ENCODE results near the gene CNIH2. TPM values are rescaled to one million over a fixed set of nuclear protein-coding genes. Genes with fewer than 3 reads are reported as not detected.

CNIH2 gene
- total and polyA plus RNA-seq, 2 of the 13 experiments (the other 11 are each of a cell fraction or from before 2014, with no cell fraction given): 0.60 to 0.69 TPM

DNA sequence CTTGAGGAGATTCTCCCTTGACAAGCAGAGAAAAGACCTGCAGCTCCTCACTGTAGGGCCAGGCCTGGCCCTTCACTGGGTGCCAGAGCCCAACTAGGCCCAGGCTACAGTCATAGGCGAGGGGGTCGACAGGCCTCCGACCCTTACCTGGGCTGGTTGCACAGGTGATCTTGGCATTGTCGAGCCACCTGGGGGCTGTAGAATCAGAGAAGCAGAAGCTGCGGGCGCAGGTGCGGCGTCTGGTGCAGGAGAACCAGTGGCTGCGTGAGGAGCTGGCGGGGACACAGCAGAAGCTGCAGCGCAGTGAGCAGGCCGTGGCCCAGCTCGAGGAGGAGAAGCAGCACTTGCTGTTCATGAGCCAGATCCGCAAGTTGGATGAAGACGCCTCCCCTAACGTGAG lies 16.4 kb upstream of the CNIH2 start (continued):
- TF ChIP-seq HINFP (CRISPR knock-in tag; IDR thresholded peaks at IDR 0.05; ENCODE audit: low read depth) (no peak), NFE2L1 (CRISPR knock-in tag; IDR thresholded peaks at IDR 0.05; ENCODE audit: borderline replicate concordance) (no peak), ZNF713 (CRISPR knock-in tag; IDR thresholded peaks at IDR 0.05) (no peak), TOE1 (CRISPR knock-in tag; IDR thresholded peaks at IDR 0.05) (no peak)
- TF ChIP-seq, protein P1, sequence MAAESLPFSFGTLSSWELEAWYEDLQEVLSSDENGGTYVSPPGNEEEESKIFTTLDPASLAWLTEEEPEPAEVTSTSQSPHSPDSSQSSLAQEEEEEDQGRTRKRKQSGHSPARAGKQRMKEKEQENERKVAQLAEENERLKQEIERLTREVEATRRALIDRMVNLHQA (CRISPR knock-in tag; IDR thresholded peaks at IDR 0.05): no peak

DNA sequence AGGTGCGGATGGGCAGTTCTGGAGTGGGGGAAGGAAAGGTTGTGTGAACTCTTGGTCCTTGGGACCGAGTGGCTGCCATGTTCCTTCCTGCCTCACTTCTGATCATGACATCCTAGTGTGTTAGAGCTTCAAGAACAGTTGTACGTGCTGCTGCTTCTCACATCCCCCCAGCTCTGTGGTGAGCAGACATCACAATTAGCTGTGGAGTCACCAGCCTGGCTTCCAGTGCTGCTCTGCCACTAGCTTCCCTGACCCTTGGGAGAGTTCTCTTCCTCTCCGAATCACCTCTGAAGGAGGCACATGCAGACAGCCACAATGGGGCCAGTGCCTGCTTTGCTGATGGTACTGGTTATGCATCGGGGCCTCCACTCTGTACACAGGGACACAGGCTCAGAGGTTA lies 15.8 kb upstream of the CNIH2 start:
- no peaks in the 10 kb centered on the region for H3K9me3 ChIP-seq (ENCODE audit: low read length)
- H3K4me1 ChIP-seq (ENCODE audit: insufficient read depth, low read length): peaks cover 9% of the 10 kb centered on the region
- H3K36me3 ChIP-seq (replicated peaks in 1 of 2; ENCODE audit: control insufficient read depth in 1 of 2, insufficient read depth in 2 of 2, low read length in 2 of 2): peaks cover 5 to 8% of the 10 kb centered on the region in 2 experiments; a peak in 3 of 5 replicates
- no peak overlapping the region for H3K4me3 ChIP-seq (replicated peaks in 1 of 3; ENCODE audit: insufficient read depth in 1 of 3, low read depth in 2 of 3, low read length in 3 of 3)
- TF ChIP-seq SIX4 (CRISPR knock-in tag; IDR thresholded peaks at IDR 0.05) (no peak), KLF16 (CRISPR knock-in tag; IDR thresholded peaks at IDR 0.05) (no peak), ZFAT (CRISPR knock-in tag; conservative IDR thresholded peaks at IDR 0.05) (no peak), SP4 (CRISPR knock-in tag; IDR thresholded peaks at IDR 0.05) (no peak), TFE3 (CRISPR knock-in tag; IDR thresholded peaks at IDR 0.05) (no peak), ZNF546 (CRISPR knock-in tag; conservative IDR thresholded peaks at IDR 0.05) (no peak), NCOA1 (CRISPR knock-in tag; IDR thresholded peaks at IDR 0.05) (no peak)
- TF ChIP-seq, protein P2, sequence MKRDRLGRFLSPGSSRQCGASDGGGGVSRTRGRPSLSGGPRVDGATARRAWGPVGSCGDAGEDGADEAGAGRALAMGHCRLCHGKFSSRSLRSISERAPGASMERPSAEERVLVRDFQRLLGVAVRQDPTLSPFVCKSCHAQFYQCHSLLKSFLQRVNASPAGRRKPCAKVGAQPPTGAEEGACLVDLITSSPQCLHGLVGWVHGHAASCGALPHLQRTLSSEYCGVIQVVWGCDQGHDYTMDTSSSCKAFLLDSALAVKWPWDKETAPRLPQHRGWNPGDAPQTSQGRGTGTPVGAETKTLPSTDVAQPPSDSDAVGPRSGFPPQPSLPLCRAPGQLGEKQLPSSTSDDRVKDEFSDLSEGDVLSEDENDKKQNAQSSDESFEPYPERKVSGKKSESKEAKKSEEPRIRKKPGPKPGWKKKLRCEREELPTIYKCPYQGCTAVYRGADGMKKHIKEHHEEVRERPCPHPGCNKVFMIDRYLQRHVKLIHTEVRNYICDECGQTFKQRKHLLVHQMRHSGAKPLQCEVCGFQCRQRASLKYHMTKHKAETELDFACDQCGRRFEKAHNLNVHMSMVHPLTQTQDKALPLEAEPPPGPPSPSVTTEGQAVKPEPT (CRISPR knock-in tag; IDR thresholded peaks at IDR 0.05; ENCODE audit: low read depth): no peak
- 96% methylated on average over 3 of the region's 5 CpGs for WGBS (ENCODE audit: low lambda C conversion rate)
- no peak overlapping the region for H2AFZ ChIP-seq (ENCODE audit: low read length)
- POLR2A ChIA-PET: no interaction called here
- no TSS peak for BruUV-seq (replicated peaks)
- no peak for ATAC-seq
- H3K79me2 ChIP-seq (ENCODE audit: insufficient read depth, low read length): peaks cover 2% of the 10 kb centered on the region
- no peak for FAIRE-seq
- H3K27ac ChIP-seq (ENCODE audit: extremely low read length, insufficient read depth, low read length): no peak overlapping the region
- no peak overlapping the region for H3K4me2 ChIP-seq (ENCODE audit: low read depth, low read length)
- H3K27me3 ChIP-seq (ENCODE audit: control insufficient read depth in 1 of 2, insufficient read depth in 2 of 2, low read length in 2 of 2): no peaks in the 10 kb centered on the region; a peak in 1 of 5 replicates
- no peak for DNase-seq (ENCODE audit: low spot score)
- intact Hi-C loops (cut with micrococcal nuclease; ENCODE audit: unreplicated experiment) (no loop called here), in situ Hi-C loops (cut with HindIII; ENCODE audit: extremely low pct_ligation_motif_present, low pct_unique_long_range_greater_than_20kb) (no loop called here)
- H4K20me1 ChIP-seq (ENCODE audit: insufficient read depth, low read length): peaks cover 2% of the 10 kb centered on the region; the same call in 1 of the 2 replicates
- H3K9ac ChIP-seq (ENCODE audit: insufficient read depth, low read depth, low read length): no peak overlapping the region
- CTCF ChIA-PET (ENCODE audit: low intra/inter-chr PET ratio, low total read pairs): no interaction called here

Data from HepG2 (cell line).